ENCODE results near the gene GRIN1. TPM values are rescaled to one million over a fixed set of nuclear protein-coding genes. Genes with fewer than 3 reads are reported as not detected.
"Not testable (repeated sequence)": the region's sequence is repeated elsewhere in the genome, so short reads cannot be mapped to it uniquely, and the experiment has no call there.

GRIN1 gene
- total RNA-seq, 1 donor from 2014 or later, result 0.17 TPM

- DNase-seq, result no peak
Measured at GRCh38 chr9:137111788-137112563, 27.0 kb upstream of the GRIN1 start.

- no peak for DNase-seq
Measured at GRCh38 chr9:137112564-137113384, 26.2 kb upstream of the GRIN1 start.

- DNase-seq, result peak; percentile 21
Measured at GRCh38 chr9:137113385-137114159, 25.4 kb upstream of the GRIN1 start.

- DNase-seq, result no peak
Measured at GRCh38 chr9:137114220-137114612, 24.7 kb upstream of the GRIN1 start.

- peak; percentile 60 for DNase-seq
Measured at GRCh38 chr9:137114613-137115393, 24.2 kb upstream of the GRIN1 start, which contains the start of gene DPP7. Gene DPP7 (minus strand): TSS chr9:137114733. CDS start chr9:137114713, 20 bp downstream.

- DNase-seq, result no peak
Measured at GRCh38 chr9:137115394-137116026, 23.4 kb upstream of the GRIN1 start.

- no peak for DNase-seq
Measured at GRCh38 chr9:137116027-137116507, 22.9 kb upstream of the GRIN1 start.

- DNase-seq, result no peak
Measured at GRCh38 chr9:137116728-137117127, 22.2 kb upstream of the GRIN1 start.

GRCh38 chr9:137117269-137117731 is 21.7 kb upstream of the GRIN1 start:
- no peak for DNase-seq

- not testable (repeated sequence) for DNase-seq
Measured at GRCh38 chr9:137118092-137118603, 20.8 kb upstream of the GRIN1 start.

GRCh38 chr9:137121927-137122795 is 16.8 kb upstream of the GRIN1 start:
- not testable (repeated sequence) for DNase-seq

- not testable (repeated sequence) for DNase-seq
Measured at GRCh38 chr9:137122796-137123467, 16.0 kb upstream of the GRIN1 start.

- no peak for DNase-seq
Measured at GRCh38 chr9:137123468-137123837, 15.5 kb upstream of the GRIN1 start.

- not testable (repeated sequence) for DNase-seq
Measured at GRCh38 chr9:137123952-137124462, 14.9 kb upstream of the GRIN1 start.

- DNase-seq, result peak; percentile 15
Measured at GRCh38 chr9:137126786-137127185, 12.2 kb upstream of the GRIN1 start.

- peak; percentile 41 for DNase-seq
Measured at GRCh38 chr9:137127301-137128157, 11.4 kb upstream of the GRIN1 start.

GRCh38 chr9:137128158-137128861 is 10.6 kb upstream of the GRIN1 start:
- no peak for DNase-seq

Measured in dermis blood vessel endothelial cell (primary cell).